ENCODE data around the gene CNTNAP5. TPM values are rescaled to one million over a fixed set of nuclear protein-coding genes. Genes with fewer than 3 reads are reported as not detected.

The CNTNAP5 gene
- total and polyA plus RNA-seq, 2 of the 4 experiments (the other 2 are of a cell fraction), result not detected

GRCh38 chr2:124535816-124536215 is 510.7 kb downstream of the CNTNAP5 start:
- H2BK120ac ChIP-seq (ENCODE audit: low read depth, low read length), result no peak overlapping the region
- BruUV-seq (replicated peaks), result no TSS peak
- no peak overlapping the region for H3K23ac ChIP-seq (ENCODE audit: low read depth, low read length)
- H3K79me1 ChIP-seq (ENCODE audit: low read depth in 1 of 2, low read length in 2 of 2), result no peaks in the 10 kb centered on the region
- peaks cover 2% of the 10 kb centered on the region; the same call in 1 of the 2 replicates for H3K9me3 ChIP-seq (ENCODE audit: control insufficient read depth, insufficient read depth, low read length)
- no CpG with 5 or more reads among the region's 3 CpGs for WGBS, 2 experiments (ENCODE audit: extremely low coverage in 2 of 2, insufficient read length in 1 of 2)
- H2BK15ac ChIP-seq (ENCODE audit: low read depth, low read length), result no peak overlapping the region
- no peak overlapping the region for H3K9ac ChIP-seq (ENCODE audit: low read depth, low read length)
- H3K27ac ChIP-seq (ENCODE audit: insufficient read depth, low read length), result no peak overlapping the region
- H2BK20ac ChIP-seq (ENCODE audit: low read depth, low read length), result no peak overlapping the region
- no peaks in the 10 kb centered on the region for H3K36me3 ChIP-seq (ENCODE audit: control insufficient read depth, insufficient read depth, low read length)
- H2AFZ ChIP-seq (replicated peaks; ENCODE audit: low read length, poor library complexity), result no peak overlapping the region
- H3K27me3 ChIP-seq (ENCODE audit: control insufficient read depth, insufficient read depth, low read length), result no peaks in the 10 kb centered on the region
- no peaks in the 10 kb centered on the region for H3K4me1 ChIP-seq (ENCODE audit: control insufficient read depth, insufficient read depth, low read length)
- no peak overlapping the region for H3K56ac ChIP-seq (ENCODE audit: extremely low read depth, insufficient read depth, low read length)
- H4K91ac ChIP-seq (ENCODE audit: insufficient read depth, low read depth, low read length), result no peak overlapping the region
- H3K9me1 ChIP-seq (ENCODE audit: insufficient read depth, low read length), result no peaks in the 10 kb centered on the region
- no peak overlapping the region for H4K5ac ChIP-seq (ENCODE audit: low read depth, low read length)
- dilution Hi-C loops (cut with HindIII; ENCODE audit: low sequenced_read_pairs, unreplicated experiment), result no loop called here
- H2BK5ac ChIP-seq (ENCODE audit: low read depth, low read length, poor library complexity, severe bottlenecking), result no peak overlapping the region
- ATAC-seq (ENCODE audit: low read depth) (no peak), DNase-seq (no peak)
- ChIA-PET POLR2A (ENCODE audit: unreplicated experiment) (no interaction called here), CTCF (no interaction called here)
- H4K8ac ChIP-seq (ENCODE audit: low read depth in 2 of 2, low read length in 2 of 2), result no peak overlapping the region
- H3K4me3 ChIP-seq (ENCODE audit: insufficient read depth, low read depth, low read length), result no peak overlapping the region
- intact Hi-C loops (cut with micrococcal nuclease), result no loop called here
- in situ Hi-C loops (cut with MboI; ENCODE audit: low sequenced_read_pairs), result no loop called here
- no peaks in the 10 kb centered on the region for H4K20me1 ChIP-seq (ENCODE audit: insufficient read depth, low read length)
- H3K4me2 ChIP-seq (ENCODE audit: low read depth, low read length), result no peak overlapping the region
- no peak overlapping the region for H3K4ac ChIP-seq (ENCODE audit: low read depth, low read length)
- TF ChIP-seq NFE2L2 (IDR thresholded peaks at IDR 0.05; ENCODE audit: low read depth, low read length), result no peak
- no peak for TF ChIP-seq RCOR1 (IDR thresholded peaks at IDR 0.05; ENCODE audit: insufficient replicate concordance, low read length)
- TF ChIP-seq RAD21 (IDR thresholded peaks at IDR 0.05; ENCODE audit: low read length), result no peak
- TF ChIP-seq FOS (IDR thresholded peaks at IDR 0.05; ENCODE audit: low read depth, low read length), result no peak
- no peak for TF ChIP-seq CEBPB (IDR thresholded peaks at IDR 0.05; ENCODE audit: low read depth, low read length)
- TF ChIP-seq POLR2A (IDR thresholded peaks at IDR 0.05; ENCODE audit: low read depth, low read length), result no peak
- TF ChIP-seq CHD1 (IDR thresholded peaks at IDR 0.05; ENCODE audit: low read depth, low read length), result no peak
- TF ChIP-seq MAFK (IDR thresholded peaks at IDR 0.05; ENCODE audit: low read depth, low read length), result no peak
- TF ChIP-seq RFX5 (IDR thresholded peaks at IDR 0.05; ENCODE audit: low read depth, low read length), result no peak
- TF ChIP-seq CTCF (conservative IDR thresholded peaks at IDR 0.05; ENCODE audit: low read depth, low read length), result no peak
- no peak for TF ChIP-seq BHLHE40 (IDR thresholded peaks at IDR 0.05; ENCODE audit: low read depth, low read length)
- no peak for TF ChIP-seq MXI1 (IDR thresholded peaks at IDR 0.05; ENCODE audit: borderline replicate concordance, low read depth, low read length)
- TF ChIP-seq SMC3 (IDR thresholded peaks at IDR 0.05; ENCODE audit: low read depth, low read length), result no peak
- TF ChIP-seq MAZ (IDR thresholded peaks at IDR 0.05; ENCODE audit: borderline replicate concordance, low read depth, low read length), result no peak
- no peak for TF ChIP-seq ELK1 (IDR thresholded peaks at IDR 0.05; ENCODE audit: borderline replicate concordance, low read depth, low read length)
- no peak for TF ChIP-seq USF2 (IDR thresholded peaks at IDR 0.05; ENCODE audit: low read depth, low read length)
- no peak overlapping the region for H3K14ac ChIP-seq (replicated peaks; ENCODE audit: low read depth, low read length)
- H2AK9ac ChIP-seq (replicated peaks; ENCODE audit: low read depth, low read length, poor library complexity), result no peak overlapping the region
- H3K18ac ChIP-seq (ENCODE audit: low read depth, low read length), result no peak overlapping the region
- no peak overlapping the region for H2AK5ac ChIP-seq (ENCODE audit: low read depth, low read length)

All from IMR-90 (cell line).